ENCODE results near the gene TBX2.

The TBX2 gene

DNA sequence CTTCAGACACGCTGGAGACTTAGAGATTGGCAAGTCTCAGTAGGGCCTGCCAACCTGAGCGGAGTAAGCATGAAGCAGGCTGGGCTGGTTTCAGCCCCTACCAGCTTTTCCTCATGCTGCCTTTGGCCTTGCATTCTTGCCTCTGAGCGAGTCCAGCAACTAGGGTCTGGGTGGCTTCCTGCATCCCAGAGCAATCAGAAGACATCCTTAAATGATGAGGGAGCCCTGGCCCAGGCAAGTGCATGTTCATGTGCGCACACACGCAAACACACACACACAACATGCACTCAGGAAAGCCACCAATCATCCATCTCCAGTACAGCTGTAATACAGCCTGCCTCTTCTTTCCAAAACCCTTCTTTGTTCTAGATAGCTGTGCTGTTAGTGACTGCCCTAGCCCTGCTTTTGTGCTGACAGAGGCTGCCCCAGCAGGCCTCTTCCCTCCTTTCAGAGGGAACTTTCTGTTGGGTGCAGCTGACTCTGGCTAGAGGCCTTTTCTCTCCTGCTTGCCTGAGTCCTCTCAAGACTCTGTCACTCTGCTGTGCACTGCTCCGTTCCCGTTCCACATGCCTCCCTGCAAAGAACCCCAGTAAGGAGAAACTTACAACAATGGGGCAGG is 30.7 kb upstream of the TBX2 start:
- no peak for DNase-seq (ENCODE audit: low read depth in 2 of 2)

- no peak for DNase-seq (ENCODE audit: low read depth in 2 of 2)
These were observed 29.9 kb upstream of the TBX2 start for GRCh38 chr17:61369751-61370150.

DNA sequence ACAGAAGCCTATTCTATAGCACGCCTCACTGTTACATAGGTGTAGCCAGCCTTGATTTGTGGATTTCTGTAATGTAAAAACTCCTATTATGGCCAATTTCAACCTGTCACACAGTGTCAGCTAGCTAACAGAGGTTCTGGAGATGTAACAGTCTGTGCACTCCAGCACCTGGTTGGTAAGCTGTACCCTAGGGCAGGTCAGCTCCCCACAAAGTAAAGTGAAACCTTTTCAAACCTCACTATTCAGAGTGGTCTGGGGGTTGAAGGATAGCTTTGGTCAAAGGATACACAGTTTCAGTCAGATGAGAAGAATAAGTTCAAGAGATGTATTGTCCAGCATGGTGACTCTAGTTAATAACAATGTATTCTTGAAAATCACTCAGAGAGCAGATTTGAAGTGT is 28.5 kb upstream of the TBX2 start:
- no peak for DNase-seq (ENCODE audit: low read depth in 2 of 2)

DNA sequence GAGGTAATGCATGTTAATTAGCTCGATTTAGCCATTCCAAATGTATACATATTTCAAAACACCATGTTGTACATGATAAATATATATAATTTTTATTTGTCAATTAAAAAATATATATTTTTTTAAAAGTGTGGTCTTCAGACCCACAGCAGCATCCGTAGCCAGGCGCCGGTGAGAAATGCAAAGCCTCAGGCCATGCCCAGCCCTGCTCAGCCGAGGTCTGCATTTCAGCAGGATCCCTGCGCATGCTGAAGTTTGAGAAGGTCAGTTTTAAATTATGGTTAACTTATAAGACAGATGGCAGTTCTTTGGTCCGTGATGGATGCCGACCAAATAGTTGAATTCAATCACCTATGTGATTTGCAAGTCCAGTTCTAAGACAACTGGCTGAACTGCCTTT is 28.0 kb upstream of the TBX2 start:
- no peak for DNase-seq (ENCODE audit: low read depth in 2 of 2)

DNA sequence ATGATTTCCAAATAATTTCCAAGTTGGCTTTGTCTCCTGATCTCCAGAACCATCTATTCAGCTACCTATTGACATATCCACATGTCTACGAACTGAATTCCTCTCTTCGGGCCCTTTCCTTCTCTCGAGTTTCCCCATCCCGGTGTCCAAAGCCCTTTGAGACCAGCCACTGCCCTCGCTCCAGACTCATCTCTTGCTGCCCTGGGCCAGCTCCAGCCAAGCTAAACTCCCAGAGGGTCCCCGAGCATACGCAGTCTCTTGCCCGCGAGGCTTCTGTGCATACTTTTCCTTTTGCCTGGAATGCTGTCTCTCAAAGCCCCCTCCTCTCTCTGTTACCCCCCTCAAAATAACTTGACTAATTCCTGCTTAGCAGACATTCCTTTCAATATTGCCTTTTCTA is 27.2 kb upstream of the TBX2 start:
- no peak for DNase-seq (ENCODE audit: low read depth in 2 of 2)

DNA sequence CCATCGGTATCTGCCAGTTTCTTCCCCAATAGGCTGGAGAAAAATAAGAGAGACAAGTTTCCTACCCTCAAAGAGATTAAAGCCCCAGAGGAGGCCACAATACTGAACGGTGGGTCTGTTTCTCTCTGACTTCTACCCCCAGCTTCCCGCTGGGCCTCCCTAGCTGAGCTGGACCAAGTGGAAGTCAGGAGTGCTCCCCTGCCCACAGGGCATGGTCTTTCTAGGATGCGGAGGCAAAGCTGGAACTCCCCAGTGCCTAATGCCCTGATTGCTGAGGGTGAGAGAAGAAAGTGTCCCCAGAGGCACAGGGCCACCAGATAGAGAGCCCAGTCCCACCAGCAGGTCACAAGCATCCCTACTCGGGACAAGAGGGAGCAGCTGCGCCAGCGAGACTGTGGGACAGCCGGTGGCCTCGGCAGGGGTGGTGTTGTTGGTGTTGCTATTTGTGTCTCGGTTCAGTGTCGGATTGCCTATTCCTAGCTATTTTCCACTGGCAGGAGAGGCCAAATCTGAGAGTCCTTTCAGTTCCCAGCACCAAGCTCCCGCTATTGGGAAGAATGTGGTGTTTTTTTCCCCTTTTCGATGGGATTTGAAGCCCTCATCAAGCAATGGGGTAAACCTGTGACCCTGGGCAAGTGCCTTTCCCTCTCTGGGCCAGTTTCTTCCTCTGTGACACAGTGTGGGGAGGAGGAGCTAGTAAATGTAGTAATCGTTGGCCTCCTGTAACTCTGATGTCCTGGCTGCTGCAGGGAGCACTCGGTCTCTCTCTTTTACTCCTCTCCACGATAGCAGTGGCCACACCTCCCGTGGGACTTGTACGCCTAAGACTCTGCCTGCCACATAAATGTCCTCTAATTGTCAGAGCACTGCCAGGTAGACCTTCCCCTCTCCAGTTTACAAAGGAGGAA is 22.5 kb upstream of the TBX2 start:
- DNase-seq (ENCODE audit: low read depth in 2 of 2), result no peak

GRCh38 chr17:61378658-61379456 is 20.8 kb upstream of the TBX2 start:
- DNase-seq (ENCODE audit: low read depth in 2 of 2), result no peak

GRCh38 chr17:61379457-61380216 is 20.0 kb upstream of the TBX2 start:
- no peak for DNase-seq (ENCODE audit: low read depth in 2 of 2)

DNA sequence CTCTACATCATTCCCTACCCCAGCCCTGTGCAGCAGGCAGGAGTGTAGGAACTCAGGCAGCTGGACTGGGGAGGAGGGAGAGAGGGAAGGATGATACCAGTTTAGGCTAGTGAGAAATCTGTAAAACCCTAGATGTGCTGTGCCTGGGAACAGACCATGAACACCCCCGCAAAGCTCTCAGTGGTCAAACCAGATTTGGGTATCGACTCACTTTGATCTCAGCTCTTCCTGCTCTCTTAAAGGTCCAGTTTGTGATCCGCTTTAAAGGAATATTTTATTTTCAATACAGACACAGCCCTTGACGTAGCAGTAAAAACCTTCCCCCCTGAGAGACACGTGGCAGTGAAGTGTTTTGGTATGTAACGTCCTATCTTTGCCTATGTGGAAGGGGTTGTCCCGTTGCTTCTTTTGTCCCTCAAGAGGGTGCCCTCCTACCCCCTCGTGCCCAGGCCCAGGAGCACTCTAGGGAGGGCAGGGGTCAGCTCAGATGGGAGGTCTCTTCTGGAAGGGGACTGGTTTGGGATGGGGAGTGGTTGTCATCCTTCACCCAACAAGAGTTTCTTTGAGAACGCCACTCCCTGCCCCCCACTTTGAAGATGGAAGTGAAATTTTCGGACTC is 19.3 kb upstream of the TBX2 start:
- no peak for DNase-seq (ENCODE audit: low read depth in 2 of 2)

DNA sequence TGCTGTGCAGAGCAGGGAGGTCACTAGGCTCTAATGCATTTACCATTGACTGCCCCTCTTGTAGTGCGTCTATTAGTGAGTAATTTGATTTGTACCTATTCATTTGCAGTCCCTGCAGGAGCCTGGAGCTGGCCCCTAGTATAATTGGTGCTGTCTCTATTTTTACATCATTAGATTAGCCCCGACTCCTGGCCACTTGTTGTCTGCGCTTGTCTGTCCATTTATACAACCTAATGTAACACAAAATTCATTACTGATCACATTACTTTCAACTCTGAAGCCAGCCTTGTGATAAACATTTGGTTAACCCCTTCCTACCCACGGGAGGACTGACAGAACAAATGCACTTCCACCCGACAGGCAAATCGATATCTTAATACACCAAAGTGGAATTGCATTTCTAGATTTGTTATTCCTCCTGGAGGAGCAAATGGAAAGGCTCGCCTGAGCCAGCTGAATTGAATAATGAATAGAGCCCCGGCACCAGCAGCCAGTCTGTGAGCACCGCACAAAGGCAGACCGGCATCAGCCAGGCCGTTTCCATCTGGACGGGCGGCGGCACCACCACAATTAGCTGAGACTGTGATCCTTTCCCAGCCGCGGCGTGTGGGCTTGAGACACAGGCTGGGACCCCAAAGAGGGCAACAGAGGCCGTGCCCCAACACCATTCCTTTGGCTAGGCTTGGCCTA is 18.7 kb upstream of the TBX2 start:
- DNase-seq (ENCODE audit: low read depth in 2 of 2), result no peak

DNA sequence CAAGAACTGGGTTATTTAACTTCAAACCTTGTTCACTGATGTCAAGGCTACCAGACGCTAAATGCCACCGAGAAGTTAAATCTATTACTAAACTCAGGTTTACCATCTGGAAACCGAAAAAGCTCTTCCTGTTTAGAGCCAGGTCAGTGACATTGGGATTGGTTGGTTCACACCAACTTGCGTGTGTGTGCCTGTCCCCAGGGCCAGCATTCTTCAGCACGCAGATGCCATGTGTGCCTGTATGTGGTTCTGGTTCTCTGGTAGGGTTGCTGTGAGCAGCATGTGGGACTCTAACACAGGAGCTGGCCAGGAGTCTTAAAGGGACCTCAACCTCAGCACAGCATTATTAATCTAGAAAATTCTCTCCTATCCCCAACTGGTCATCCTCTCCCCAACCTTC is 18.1 kb upstream of the TBX2 start:
- DNase-seq (ENCODE audit: low read depth in 2 of 2), result no peak

DNA sequence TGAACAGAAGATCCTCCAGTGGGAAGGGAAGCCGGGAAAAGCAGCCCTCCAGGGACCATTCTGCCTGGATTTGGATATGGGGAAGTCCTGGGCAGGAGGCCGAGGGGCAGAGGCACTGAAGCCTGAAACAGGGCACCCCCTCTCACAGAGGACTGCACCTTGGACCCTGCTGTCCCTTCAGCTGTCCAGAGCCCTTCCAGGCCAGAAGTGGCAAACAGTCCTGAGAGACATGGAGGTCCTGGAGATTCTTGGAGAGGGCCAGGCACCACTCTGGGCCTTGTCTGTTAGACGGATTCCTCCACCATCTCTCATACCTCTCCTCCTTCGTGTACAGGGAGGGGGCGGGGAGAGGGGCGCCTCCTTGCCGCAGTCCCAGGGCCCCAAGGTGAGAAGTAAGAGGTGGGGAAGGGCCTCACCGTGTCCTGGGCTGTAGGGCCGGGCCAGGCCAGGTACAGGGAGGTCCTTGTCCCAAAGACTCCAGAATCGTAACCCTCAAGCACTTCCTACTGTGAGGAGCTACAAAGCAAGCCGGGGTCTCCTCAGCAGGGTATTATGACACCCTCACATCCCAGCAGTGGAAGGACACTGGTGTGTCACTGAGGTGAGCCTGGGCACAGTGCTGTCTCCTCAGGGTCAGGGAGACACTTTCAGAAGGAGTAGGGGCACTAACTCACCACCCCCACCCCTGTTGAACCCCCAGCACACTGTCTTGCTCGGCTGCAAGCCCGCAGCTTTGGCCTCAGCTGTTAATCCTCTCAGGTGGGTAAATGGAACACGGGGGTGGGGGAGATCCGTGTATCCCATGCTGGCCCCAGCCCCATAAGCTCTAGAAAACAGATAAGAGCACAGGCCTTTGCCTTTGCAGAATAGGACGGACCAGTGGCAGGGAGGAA is 16.6 kb upstream of the TBX2 start:
- DNase-seq (ENCODE audit: low read depth in 2 of 2), result no peak

GRCh38 chr17:61383689-61384201 is 15.9 kb upstream of the TBX2 start:
- no peak for DNase-seq (ENCODE audit: low read depth in 2 of 2)

GRCh38 chr17:61384354-61384691 is 15.3 kb upstream of the TBX2 start:
- DNase-seq (ENCODE audit: low read depth in 2 of 2), result no peak

- DNase-seq (ENCODE audit: low read depth in 2 of 2), result no peak
These were observed 14.7 kb upstream of the TBX2 start for GRCh38 chr17:61384692-61385576.

DNA sequence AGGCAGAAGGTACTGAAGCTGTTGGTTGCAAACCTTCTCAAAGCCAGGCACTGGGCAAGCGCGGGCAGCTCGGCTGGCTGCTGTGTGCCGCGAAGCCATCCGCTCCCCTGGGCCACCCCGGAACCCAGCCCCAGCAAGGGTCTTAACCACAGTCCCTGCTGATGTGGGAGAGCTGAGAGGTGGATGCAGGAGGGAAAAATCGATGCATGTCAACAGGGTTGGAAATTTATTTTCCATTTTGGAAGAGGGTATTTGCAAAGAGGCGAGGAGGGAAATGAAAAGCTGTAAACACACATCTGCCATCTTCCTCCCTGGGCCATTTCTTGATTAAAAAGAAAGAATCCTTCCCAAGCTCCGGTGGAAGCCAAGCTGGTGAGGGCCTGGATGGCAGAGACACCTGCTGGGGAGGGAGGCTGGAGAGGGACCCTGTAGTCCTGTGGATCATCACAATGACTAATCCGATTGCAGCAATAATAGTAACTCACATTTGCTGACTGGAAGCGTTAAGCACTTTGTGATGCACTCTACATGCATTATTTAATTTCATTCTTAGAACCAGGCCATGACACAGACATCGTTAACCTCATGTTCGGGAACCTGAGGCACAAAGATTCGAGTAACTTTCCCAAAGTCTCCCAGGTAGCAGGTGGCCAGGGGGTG is 13.9 kb upstream of the TBX2 start:
- DNase-seq (ENCODE audit: low read depth in 2 of 2), result no peak

GRCh38 chr17:61386251-61386650 is 13.4 kb upstream of the TBX2 start:
- no peak for DNase-seq (ENCODE audit: low read depth in 2 of 2)

- no peak for DNase-seq (ENCODE audit: low read depth in 2 of 2)
These were observed 12.6 kb upstream of the TBX2 start for GRCh38 chr17:61387011-61387410.
